ENCODE results near the gene BRPF3. TPM values are rescaled to one million over a fixed set of nuclear protein-coding genes. Genes with fewer than 3 reads are reported as not detected.
"Not testable (repeated sequence)": the region's sequence is repeated elsewhere in the genome, so short reads cannot be mapped to it uniquely, and the experiment has no call there.

The BRPF3 gene
- total RNA-seq, 1 donor from 2014 or later, result 18.0 TPM

DNA sequence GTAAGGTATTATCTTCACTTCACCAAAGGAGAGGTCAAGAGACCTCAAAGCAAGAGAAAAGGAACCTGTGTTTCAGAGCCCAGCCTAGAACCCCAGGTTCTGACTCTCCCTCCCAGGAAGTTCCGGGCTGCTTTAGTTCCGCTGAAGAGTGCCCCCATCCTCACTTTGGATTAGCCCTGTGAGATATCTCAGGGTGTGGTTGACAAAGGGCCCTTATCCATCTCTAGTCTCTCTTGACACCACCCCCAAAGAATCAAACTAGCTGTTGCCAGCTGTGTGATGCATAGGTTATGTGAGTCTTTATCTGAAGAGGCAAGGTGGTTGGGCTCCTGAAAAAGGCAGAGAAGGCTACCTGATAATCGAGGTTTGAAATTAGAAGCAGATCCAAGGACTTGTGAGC lies 20.6 kb downstream of the BRPF3 start:
- DNase-seq, result no peak
- no peak overlapping the region for H3K4me3 ChIP-seq
- no peaks in the 10 kb centered on the region for H3K27me3 ChIP-seq (ENCODE audit: low read depth)
- intact Hi-C loops (cut with micrococcal nuclease), result no loop called here
- no peaks in the 10 kb centered on the region for H3K9me3 ChIP-seq (replicated peaks)
- TF ChIP-seq, protein P1, sequence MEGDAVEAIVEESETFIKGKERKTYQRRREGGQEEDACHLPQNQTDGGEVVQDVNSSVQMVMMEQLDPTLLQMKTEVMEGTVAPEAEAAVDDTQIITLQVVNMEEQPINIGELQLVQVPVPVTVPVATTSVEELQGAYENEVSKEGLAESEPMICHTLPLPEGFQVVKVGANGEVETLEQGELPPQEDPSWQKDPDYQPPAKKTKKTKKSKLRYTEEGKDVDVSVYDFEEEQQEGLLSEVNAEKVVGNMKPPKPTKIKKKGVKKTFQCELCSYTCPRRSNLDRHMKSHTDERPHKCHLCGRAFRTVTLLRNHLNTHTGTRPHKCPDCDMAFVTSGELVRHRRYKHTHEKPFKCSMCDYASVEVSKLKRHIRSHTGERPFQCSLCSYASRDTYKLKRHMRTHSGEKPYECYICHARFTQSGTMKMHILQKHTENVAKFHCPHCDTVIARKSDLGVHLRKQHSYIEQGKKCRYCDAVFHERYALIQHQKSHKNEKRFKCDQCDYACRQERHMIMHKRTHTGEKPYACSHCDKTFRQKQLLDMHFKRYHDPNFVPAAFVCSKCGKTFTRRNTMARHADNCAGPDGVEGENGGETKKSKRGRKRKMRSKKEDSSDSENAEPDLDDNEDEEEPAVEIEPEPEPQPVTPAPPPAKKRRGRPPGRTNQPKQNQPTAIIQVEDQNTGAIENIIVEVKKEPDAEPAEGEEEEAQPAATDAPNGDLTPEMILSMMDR (IDR thresholded peaks at IDR 0.05; ENCODE audit: borderline replicate concordance), result no peak
- peaks cover 6% of the 10 kb centered on the region for H3K4me1 ChIP-seq
- peaks cover 92% of the 10 kb centered on the region for H3K36me3 ChIP-seq
- no peak overlapping the region for H3K27ac ChIP-seq (replicated peaks)

DNA sequence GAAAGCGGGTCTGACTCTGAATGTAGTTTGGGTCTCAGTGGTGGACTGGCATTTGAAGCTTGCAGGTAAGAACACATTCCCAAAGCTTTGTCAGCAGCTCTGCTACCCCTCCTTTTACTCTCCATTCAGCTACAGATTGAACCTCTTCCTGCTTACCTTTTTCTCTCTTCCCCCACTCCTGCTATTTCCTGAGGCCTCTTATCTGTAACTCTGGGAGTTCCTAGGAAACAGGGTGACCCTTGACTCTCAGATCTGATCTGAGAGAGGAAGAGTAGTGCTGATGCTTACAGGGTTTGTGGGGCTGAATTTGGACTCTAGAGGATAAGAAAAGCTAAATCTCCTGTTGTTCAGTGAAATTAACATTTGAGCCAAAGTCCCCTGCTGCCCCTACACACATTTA lies 21.4 kb downstream of the BRPF3 start:
- peaks cover 6% of the 10 kb centered on the region for H3K4me1 ChIP-seq
- no peaks in the 10 kb centered on the region for H3K9me3 ChIP-seq (replicated peaks)
- H3K27ac ChIP-seq (replicated peaks), result no peak overlapping the region
- TF ChIP-seq, protein P1 (IDR thresholded peaks at IDR 0.05; ENCODE audit: borderline replicate concordance), result no peak
- intact Hi-C loops (cut with micrococcal nuclease), result no loop called here
- H3K36me3 ChIP-seq, result peaks cover 94% of the 10 kb centered on the region
- DNase-seq, result no peak
- no peaks in the 10 kb centered on the region for H3K27me3 ChIP-seq (ENCODE audit: low read depth)
- no peak overlapping the region for H3K4me3 ChIP-seq

DNA sequence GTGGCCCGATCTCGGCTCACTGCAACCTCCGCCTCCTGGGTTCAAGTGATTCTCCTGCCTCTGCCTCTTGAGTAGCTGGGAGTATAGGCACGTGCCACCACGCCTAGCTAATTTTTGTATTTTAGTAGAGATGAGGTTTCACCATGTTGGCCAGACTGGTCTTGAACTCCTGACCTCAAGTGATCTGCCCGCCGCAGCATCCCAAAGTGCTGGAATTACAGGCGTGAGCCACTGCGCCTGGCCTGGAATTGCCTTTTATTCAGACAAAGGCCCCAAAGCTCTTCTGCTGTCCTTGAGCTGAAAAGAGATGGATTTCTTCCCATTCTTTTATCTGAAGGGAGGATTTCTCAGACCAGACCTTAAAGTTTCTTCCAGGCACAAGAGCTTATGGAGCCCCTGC lies 22.0 kb downstream of the BRPF3 start:
- DNase-seq; H3K4me3 ChIP-seq; H3K9me3 ChIP-seq (replicated peaks); H3K4me1 ChIP-seq; H3K27me3 ChIP-seq (ENCODE audit: low read depth); H3K27ac ChIP-seq (replicated peaks); intact Hi-C loops (cut with micrococcal nuclease): not testable (repeated sequence)
- H3K36me3 ChIP-seq, result peaks cover 94% of the 10 kb centered on the region

DNA sequence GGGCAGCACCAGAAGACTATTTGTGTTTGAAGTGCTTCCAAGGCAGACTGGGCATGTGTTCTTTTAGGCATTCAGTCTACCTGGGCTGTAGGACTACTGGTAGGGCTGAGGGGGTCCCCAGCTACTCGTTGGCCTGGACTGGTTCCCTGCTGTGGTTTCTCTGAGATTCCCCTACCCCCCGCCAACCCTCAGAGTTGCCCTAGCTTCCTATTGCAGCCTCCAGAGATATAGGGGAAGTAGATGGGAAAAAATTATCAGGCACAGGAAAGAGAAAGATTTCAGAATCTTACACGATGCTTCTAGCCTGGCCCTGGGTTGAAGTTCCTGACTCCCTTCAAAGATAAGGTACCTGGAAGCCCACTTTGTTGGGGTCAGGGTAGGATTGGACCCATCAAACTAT lies 22.5 kb downstream of the BRPF3 start:
- Histone ChIP-seq H3K27ac (replicated peaks) (no peak overlapping the region), H3K4me1 (peaks cover 6% of the 10 kb centered on the region), H3K9me3 (replicated peaks) (no peaks in the 10 kb centered on the region), H3K27me3 (ENCODE audit: low read depth) (no peaks in the 10 kb centered on the region), H3K4me3 (no peak overlapping the region), H3K36me3 (peaks cover 92% of the 10 kb centered on the region)
- no peak for DNase-seq
- intact Hi-C loops (cut with micrococcal nuclease), result no loop called here
- TF ChIP-seq, protein P1 (IDR thresholded peaks at IDR 0.05; ENCODE audit: borderline replicate concordance), result no peak

DNA sequence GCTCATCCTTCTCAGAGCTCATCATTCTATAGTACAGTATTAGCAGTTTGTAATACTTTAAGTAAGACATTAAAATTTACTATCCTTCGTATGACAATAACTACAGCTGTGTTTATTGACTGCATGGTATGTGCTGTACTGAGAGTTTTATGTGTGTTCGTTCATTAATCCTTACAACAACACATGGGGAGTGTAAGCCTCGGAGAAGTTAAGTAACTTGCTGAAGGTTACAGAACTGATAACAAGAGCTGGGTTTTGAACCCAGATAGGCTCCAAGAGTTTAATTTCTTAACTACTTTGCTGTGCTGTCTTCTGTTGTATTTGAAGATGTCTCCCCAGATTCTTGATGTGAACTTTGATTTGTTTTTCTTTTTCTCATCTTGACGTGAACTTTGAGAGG lies 23.7 kb downstream of the BRPF3 start:
- intact Hi-C loops (cut with micrococcal nuclease), result no loop called here
- H3K4me1 ChIP-seq, result peaks cover 17% of the 10 kb centered on the region
- no peak overlapping the region for H3K27ac ChIP-seq (replicated peaks)
- no peaks in the 10 kb centered on the region for H3K27me3 ChIP-seq (ENCODE audit: low read depth)
- TF ChIP-seq, protein P1 (IDR thresholded peaks at IDR 0.05; ENCODE audit: borderline replicate concordance), result no peak
- H3K36me3 ChIP-seq, result peaks cover 86% of the 10 kb centered on the region
- no peaks in the 10 kb centered on the region for H3K9me3 ChIP-seq (replicated peaks)
- no peak overlapping the region for H3K4me3 ChIP-seq
- DNase-seq, result no peak

DNA sequence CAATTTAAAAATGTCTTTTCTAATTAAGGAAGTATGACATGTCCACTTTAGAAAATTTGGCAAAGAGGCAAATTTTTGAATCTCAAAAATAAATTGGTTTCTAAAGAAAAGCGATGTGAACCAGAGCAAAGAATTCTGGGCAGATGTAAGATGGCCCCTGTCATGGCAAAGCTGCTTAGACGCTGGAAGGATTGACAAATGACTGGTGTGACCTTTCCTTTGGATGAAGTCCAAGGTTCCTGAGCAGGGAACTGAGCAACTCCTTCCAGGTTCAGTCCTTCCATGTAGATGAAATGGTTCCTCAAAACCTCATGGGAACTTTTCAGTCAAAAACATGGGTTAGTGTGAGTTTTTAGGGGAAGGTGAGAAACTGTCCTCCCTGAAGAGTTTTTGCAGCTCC lies 25.1 kb downstream of the BRPF3 start:
- intact Hi-C loops (cut with micrococcal nuclease), result no loop called here
- H3K4me1 ChIP-seq, result peaks cover 13% of the 10 kb centered on the region

More for the DNA sequence above, 25.1 kb downstream of the BRPF3 start:
- DNase-seq, result no peak
- Histone ChIP-seq H3K27me3 (ENCODE audit: low read depth) (no peaks in the 10 kb centered on the region), H3K36me3 (peaks cover 86% of the 10 kb centered on the region), H3K9me3 (replicated peaks) (no peaks in the 10 kb centered on the region), H3K27ac (replicated peaks) (no peak overlapping the region), H3K4me3 (no peak overlapping the region)
- TF ChIP-seq, protein P1 (IDR thresholded peaks at IDR 0.05; ENCODE audit: borderline replicate concordance), result no peak

Data from left ventricle myocardium inferior (tissue), 1 donor.